HepG2 (cell line): ENCODE results near the gene TMEFF2. TPM values are rescaled to one million over a fixed set of nuclear protein-coding genes. Genes with fewer than 3 reads are reported as not detected.

Experiments
- ATAC-seq: fragments of 200-7000 bp; cut with Tn5 transposase; 3 replicates; pipeline ENCODE4 v1.9.1; 2020; ENCODE audit warnings: mild to moderate bottlenecking, moderate library complexity
- BruUV-seq: library from RNA; stranded (reverse); fragments of 400-500 nt; replicated peaks from 2 replicates; lab custom pipeline; 2021; lab: Mats Ljungman, UMichigan
- CTCF ChIA-PET: fragments of 300-600 bp; formaldehyde crosslinking; extraction: SDS; loops from one replicate; lab custom pipeline; 2021; ENCODE audit warnings: low total read pairs, inconsistent platforms, low intra/inter-chr PET ratio; lab: Yijun Ruan, JAX
- POLR2A ChIA-PET: fragments of 350-600 bp; sonication (Branson Sonifier 250); formaldehyde crosslinking; loops from one replicate; lab custom pipeline; 2020; ENCODE audit warnings: antibody characterized with exemption, inconsistent platforms; lab: Yijun Ruan, JAX
- DNase-seq: peaks from one replicate; pipeline ENCODE4 v3.0.0-alpha.2; 2015; ENCODE audit warnings: low spot score
- FAIRE-seq: peaks from 3 replicates; lab custom pipeline; 2011; peaks lifted over from hg19 to GRCh38; lab: Jason Lieb, UNC
- H2AFZ ChIP-seq: one replicate; pipeline ENCODE4 v1.6.1; 2011; ENCODE audit warnings: low read length, inconsistent platforms
- H3K27ac ChIP-seq: fragments of 300-600 bp; 3 replicates; pipeline ENCODE4 v1.8.0; 2011; ENCODE audit warnings: mixed run types, mild to moderate bottlenecking, mixed read lengths, low read length, inconsistent platforms; ENCODE audit not compliant: insufficient read depth; ENCODE audit errors: extremely low read length
- H3K27me3 ChIP-seq, 2 experiments: fragments of 200-600 bp in 1 of 2; 2 replicates in 1 of 2; 3 replicates in 1 of 2; pipeline versions ENCODE4 v1.6.0 to v1.8.0; 2011; ENCODE audit warnings: low read length in 2 of 2, mild to moderate bottlenecking in 2 of 2, moderate library complexity in 2 of 2, inconsistent platforms in 1 of 2; ENCODE audit not compliant: insufficient read depth in 2 of 2, control insufficient read depth in 1 of 2
- H3K36me3 ChIP-seq, 2 experiments: fragments of 200-600 bp in 1 of 2; replicated peaks in 1 of 2; 2 replicates in 1 of 2; 3 replicates in 1 of 2; pipeline versions ENCODE4 v1.5.1 to v1.8.0; 2011; ENCODE audit warnings: low read length in 2 of 2, inconsistent platforms in 1 of 2; ENCODE audit not compliant: insufficient read depth in 2 of 2, control insufficient read depth in 1 of 2
- H3K4me1 ChIP-seq: 2 replicates; pipeline ENCODE4 v1.5.1; 2012; ENCODE audit warnings: low read length, inconsistent platforms; ENCODE audit not compliant: insufficient read depth
- H3K4me2 ChIP-seq: 2 replicates; pipeline ENCODE4 v1.6.0; 2011; ENCODE audit warnings: low read depth, low read length, inconsistent platforms
- H3K4me3 ChIP-seq, 3 experiments: fragments of 200-600 bp in 1 of 3; sonication (generic), shearing (Covaris generic) in 1 of 3; replicated peaks in 1 of 3; 2 replicates each; pipeline ENCODE4 v1.5.1; 2011 to 2016; ENCODE audit warnings: low read length in 3 of 3, inconsistent platforms in 2 of 3, low read depth in 2 of 3, mild to moderate bottlenecking in 2 of 3, control low read depth in 1 of 3, mixed read lengths in 1 of 3; ENCODE audit not compliant: insufficient read depth in 1 of 3
- H3K79me2 ChIP-seq: one replicate; pipeline ENCODE4 v1.6.1; 2011; ENCODE audit warnings: low read length, inconsistent platforms; ENCODE audit not compliant: insufficient read depth
- H3K9ac ChIP-seq: 2 replicates; pipeline ENCODE4 v1.6.0; 2011; ENCODE audit warnings: mild to moderate bottlenecking, low read depth, low read length, inconsistent platforms; ENCODE audit not compliant: insufficient read depth
- H3K9me3 ChIP-seq: 2 replicates; pipeline ENCODE4 v1.5.1; 2012; ENCODE audit warnings: mild to moderate bottlenecking, low read length
- H4K20me1 ChIP-seq: 2 replicates; pipeline ENCODE4 v1.6.0; 2011; ENCODE audit warnings: inconsistent platforms, mild to moderate bottlenecking, low read length, moderate library complexity; ENCODE audit not compliant: insufficient read depth
- AHR ChIP-seq: IDR thresholded peaks from 2 replicates; pipeline ENCODE4 v1.6.1; 2018; ENCODE audit warnings: missing genetic modification reagents, missing compliant biosample characterization
- ARID2 ChIP-seq: sonication (generic); formaldehyde crosslinking; IDR thresholded peaks from 2 replicates; pipeline ENCODE4 v1.8.1; 2022; ENCODE audit warnings: mild to moderate bottlenecking, missing genetic modification reagents, borderline replicate concordance
- CAMTA2 ChIP-seq: sonication (generic); formaldehyde crosslinking; IDR thresholded peaks from 2 replicates; pipeline ENCODE4 v1.4.0; 2020; ENCODE audit warnings: mild to moderate bottlenecking, missing genetic modification reagents, borderline replicate concordance
- GATA4 ChIP-seq: sonication (generic); IDR thresholded peaks from 2 replicates; pipeline ENCODE4 v1.6.1; 2016; ENCODE audit warnings: antibody characterized with exemption, low read depth, borderline replicate concordance
- HMG20B ChIP-seq: conservative IDR thresholded peaks from 2 replicates; pipeline ENCODE4 v1.6.1; 2016; ENCODE audit warnings: missing genetic modification reagents, missing compliant biosample characterization
- MTERF4 ChIP-seq: sonication (generic); formaldehyde crosslinking; IDR thresholded peaks from 2 replicates; pipeline ENCODE4 v1.8.0; 2023; ENCODE audit warnings: mild to moderate bottlenecking, missing genetic modification reagents
- SETDB1 ChIP-seq: sonication (generic); formaldehyde crosslinking; IDR thresholded peaks from 2 replicates; pipeline ENCODE4 v1.5.1; 2020; ENCODE audit warnings: missing genetic modification reagents, mild to moderate bottlenecking, borderline replicate concordance
- SNAPC2 ChIP-seq: sonication (generic); formaldehyde crosslinking; IDR thresholded peaks from 2 replicates; pipeline ENCODE4 v1.8.1; 2022; ENCODE audit warnings: mild to moderate bottlenecking, missing genetic modification reagents
- SRY ChIP-seq: sonication (generic); formaldehyde crosslinking; IDR thresholded peaks from 2 replicates; pipeline ENCODE4 v1.8.0; 2022; ENCODE audit warnings: mild to moderate bottlenecking, missing genetic modification reagents
- ZNF264 ChIP-seq: sonication (generic); formaldehyde crosslinking; IDR thresholded peaks from 2 replicates; pipeline ENCODE4 v1.4.0; 2020; ENCODE audit warnings: missing genetic modification reagents
- ZNF337 ChIP-seq: sonication (generic); formaldehyde crosslinking; IDR thresholded peaks from 2 replicates; pipeline ENCODE4 v1.5.1; 2020; ENCODE audit warnings: missing genetic modification reagents, low read depth, mild to moderate bottlenecking, borderline replicate concordance
- ZNF33A ChIP-seq: sonication (generic); formaldehyde crosslinking; IDR thresholded peaks from 2 replicates; pipeline ENCODE4 v1.5.1; 2020; ENCODE audit warnings: missing genetic modification reagents, mild to moderate bottlenecking, moderate library complexity, borderline replicate concordance
- ZNF839 ChIP-seq: sonication (generic); formaldehyde crosslinking; IDR thresholded peaks from 2 replicates; pipeline ENCODE4 v1.4.0; 2020; ENCODE audit warnings: missing genetic modification reagents, mild to moderate bottlenecking, borderline replicate concordance
- WGBS: methylation state at CpG from one replicate; pipeline ENCODE4 v1.1.6; 2017; ENCODE audit warnings: low lambda C conversion rate; 5-methylcytosine and 5-hydroxymethylcytosine counted together
- in situ Hi-C: cut with HindIII; loops from 2 replicates; pipeline ENCODE4 v1.10.0; 2017; ENCODE audit warnings: low pct_unique_long_range_greater_than_20kb; ENCODE audit not compliant: extremely low pct_ligation_motif_present
- intact Hi-C: fragments of 100-400 bp; cut with micrococcal nuclease; formaldehyde crosslinking; loops from one replicate; pipeline ENCODE4 v1.10.0; 2022; ENCODE audit not compliant: unreplicated experiment
- polyA plus RNA-seq, 8 experiments: library from polyadenylated mRNA; depleted of rRNA in 3 of 8; stranded (reverse) in 7 of 8; unstranded in 1 of 8; fragments of >200 nt; fragmentation: Illumina TruSeq in 4 of 8; extraction: Trizol in 4 of 8; gene quantifications; 2 replicates each; pipeline versions ENCODE4 v1.2.1 to v1.2.3, GENCODE V29; 2011 to 2016; ENCODE audit warnings: low read depth in 4 of 8, missing spikeins in 1 of 8, mixed read lengths in 1 of 8; ENCODE audit not compliant: insufficient read depth in 1 of 8
- total RNA-seq, 5 experiments: library from RNA; depleted of rRNA; stranded (reverse); fragments of >200 nt; fragmentation: Illumina TruSeq; extraction: Trizol; gene quantifications; 2 replicates each; pipeline ENCODE4 v1.2.3, GENCODE V29; 2016; ENCODE audit warnings: low read depth in 1 of 5
- TF ChIP-seq, protein P1 (sequence below): sonication (generic); formaldehyde crosslinking; IDR thresholded peaks from 2 replicates; pipeline ENCODE4 v1.8.0; 2022; ENCODE audit warnings: mild to moderate bottlenecking, missing genetic modification reagents; ENCODE audit not compliant: insufficient replicate concordance
- TF ChIP-seq, protein P2 (sequence below): sonication (generic); formaldehyde crosslinking; IDR thresholded peaks from 2 replicates; pipeline ENCODE4 v1.8.0; 2022; ENCODE audit warnings: low read depth, missing genetic modification reagents

The TMEFF2 gene
- total and polyA plus RNA-seq, 2 of the 13 experiments (the other 11 are each of a cell fraction or from before 2014, with no cell fraction given) = not detected

DNA sequence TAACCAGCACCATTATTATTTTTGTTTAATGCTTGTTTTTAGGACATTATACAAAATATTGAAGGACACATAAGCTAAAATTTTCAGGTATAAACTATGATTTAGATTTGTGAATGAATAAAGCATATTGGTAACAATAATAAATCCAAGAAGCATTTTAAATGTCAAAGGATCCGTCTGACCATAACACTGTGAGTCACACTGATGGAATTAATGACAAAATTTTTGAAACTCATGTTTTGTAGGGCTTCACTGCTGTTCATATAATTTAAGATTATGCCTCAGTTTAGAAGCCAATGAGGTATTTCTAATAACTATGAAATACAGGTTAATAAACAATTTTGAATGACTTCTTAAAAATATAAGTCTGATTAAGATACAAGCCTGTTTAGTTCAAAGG, 124.6 kb downstream of the TMEFF2 start:
- Histone ChIP-seq H3K27me3 (no peaks in the 10 kb centered on the region), H3K79me2 (no peaks in the 10 kb centered on the region), H3K4me2 (no peak overlapping the region), H3K9me3 (no peaks in the 10 kb centered on the region), H3K36me3 (no peaks in the 10 kb centered on the region), H3K27ac (no peak overlapping the region), H3K4me1 (peaks cover 49% of the 10 kb centered on the region), H3K9ac (no peak overlapping the region), H3K4me3 (no peak overlapping the region), H4K20me1 (no peaks in the 10 kb centered on the region), H2AFZ (no peak overlapping the region)
- TF ChIP-seq ZNF264 (CRISPR knock-in tag) (no peak), HMG20B (CRISPR knock-in tag) (no peak), GATA4 (no peak), AHR (CRISPR knock-in tag) (no peak), ARID2 (no peak), SRY (no peak), CAMTA2 (no peak), MTERF4 (no peak), ZNF33A (CRISPR knock-in tag) (no peak), SETDB1 (CRISPR knock-in tag) (no peak), ZNF337 (CRISPR knock-in tag) (no peak), SNAPC2 (CRISPR knock-in tag) (no peak), ZNF839 (CRISPR knock-in tag) (no peak)
- TF ChIP-seq, protein P1, sequence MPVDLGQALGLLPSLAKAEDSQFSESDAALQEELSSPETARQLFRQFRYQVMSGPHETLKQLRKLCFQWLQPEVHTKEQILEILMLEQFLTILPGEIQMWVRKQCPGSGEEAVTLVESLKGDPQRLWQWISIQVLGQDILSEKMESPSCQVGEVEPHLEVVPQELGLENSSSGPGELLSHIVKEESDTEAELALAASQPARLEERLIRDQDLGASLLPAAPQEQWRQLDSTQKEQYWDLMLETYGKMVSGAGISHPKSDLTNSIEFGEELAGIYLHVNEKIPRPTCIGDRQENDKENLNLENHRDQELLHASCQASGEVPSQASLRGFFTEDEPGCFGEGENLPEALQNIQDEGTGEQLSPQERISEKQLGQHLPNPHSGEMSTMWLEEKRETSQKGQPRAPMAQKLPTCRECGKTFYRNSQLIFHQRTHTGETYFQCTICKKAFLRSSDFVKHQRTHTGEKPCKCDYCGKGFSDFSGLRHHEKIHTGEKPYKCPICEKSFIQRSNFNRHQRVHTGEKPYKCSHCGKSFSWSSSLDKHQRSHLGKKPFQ (CRISPR knock-in tag) = no peak
- TF ChIP-seq, protein P2, sequence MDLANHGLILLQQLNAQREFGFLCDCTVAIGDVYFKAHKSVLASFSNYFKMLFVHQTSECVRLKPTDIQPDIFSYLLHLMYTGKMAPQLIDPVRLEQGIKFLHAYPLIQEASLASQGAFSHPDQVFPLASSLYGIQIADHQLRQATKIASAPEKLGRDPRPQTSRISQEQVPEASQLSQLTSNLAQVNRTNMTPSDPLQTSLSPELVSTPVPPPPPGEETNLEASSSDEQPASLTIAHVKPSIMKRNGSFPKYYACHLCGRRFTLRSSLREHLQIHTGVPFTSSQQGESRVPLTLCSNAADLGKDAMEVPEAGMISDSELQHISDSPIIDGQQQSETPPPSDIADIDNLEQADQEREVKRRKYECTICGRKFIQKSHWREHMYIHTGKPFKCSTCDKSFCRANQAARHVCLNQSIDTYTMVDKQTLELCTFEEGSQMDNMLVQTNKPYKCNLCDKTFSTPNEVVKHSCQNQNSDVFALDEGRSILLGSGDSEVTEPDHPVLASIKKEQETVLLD (CRISPR knock-in tag) = no peak
- in situ Hi-C loops = no loop called here
- CTCF ChIA-PET = no interaction called here
- BruUV-seq = no TSS peak
- POLR2A ChIA-PET = no interaction called here
- FAIRE-seq (no peak), ATAC-seq (no peak), DNase-seq (no peak)
- intact Hi-C loops = no loop called here
- 60% methylated on average over 1 of the region's 1 CpG for WGBS
